Ovary (tissue), 9 donors: Measurements from ENCODE around the gene ARHGAP8. TPM values are rescaled to one million over a fixed set of nuclear protein-coding genes. Genes with fewer than 3 reads are reported as not detected.
A peak's percentile ranks its signal among the peaks of the same experiment; 100 is the strongest.

Experiments
- DNase-seq, 5 donors: peaks; one replicate each; pipeline ENCODE4 v3.0.0-alpha.2; 2019 to 2020
- H3K27ac ChIP-seq, 2 donors: fragments of 200-600 bp; one replicate each; pipeline versions ENCODE4 v1.5.1 to v1.8.0; 2019 to 2022
- H3K27me3 ChIP-seq: fragments of 200-600 bp; one replicate; pipeline ENCODE4 v1.8.0; 2022
- H3K36me3 ChIP-seq: fragments of 200-600 bp; sonication (generic); one replicate; pipeline ENCODE4 v1.5.1; 2019
- H3K4me1 ChIP-seq: one replicate; pipeline ENCODE4 v1.8.1; 2013; ENCODE audit warnings: mild to moderate bottlenecking, moderate library complexity; ENCODE audit not compliant: insufficient read depth
- H3K4me3 ChIP-seq: fragments of 200-600 bp; sonication (generic); one replicate; pipeline ENCODE4 v1.5.1; 2017
- H3K9me3 ChIP-seq, 2 donors: fragments of 200-600 bp in 1 of 2; sonication (generic) in 1 of 2; one replicate each; pipeline versions ENCODE4 v1.5.1 to v1.8.1; 2013 to 2019; ENCODE audit warnings: mild to moderate bottlenecking in 1 of 2, moderate library complexity in 1 of 2
- CTCF ChIP-seq, 3 donors: fragments of 450-650 bp in 2 of 3; fragments of 200-600 bp in 1 of 3; IDR thresholded peaks; one replicate each; pipeline versions ENCODE4 v1.5.1 to v1.8.0; 2016 to 2022; ENCODE audit warnings: antibody characterized with exemption in 3 of 3, mild to moderate bottlenecking in 1 of 3
- EP300 ChIP-seq: sonication (generic); formaldehyde crosslinking; IDR thresholded peaks from one replicate; pipeline ENCODE4 v1.6.1; 2017; ENCODE audit warnings: antibody characterized with exemption
- POLR2A ChIP-seq: fragments of 450-650 bp; IDR thresholded peaks from one replicate; pipeline ENCODE4 v1.6.1; 2017; ENCODE audit warnings: antibody characterized with exemption, mild to moderate bottlenecking, moderate library complexity
- WGBS, 3 donors: extraction: QIAGEN DNeasy Blood & Tissue Kit in 1 of 3; methylation state at CpG; one replicate each; pipeline versions ENCODE4 v1.1.5 to v1.1.7; 2013 to 2017; 5-methylcytosine and 5-hydroxymethylcytosine counted together
- intact Hi-C, 4 donors: fragments of 100-400 bp; cut with DNase I; formaldehyde crosslinking; loops; one replicate each; pipeline versions ENCODE4 v1.11.0 to v1.15.1; 2022 to 2023
- polyA plus RNA-seq, 2 donors: library from polyadenylated mRNA; stranded (reverse); fragments of 200-250 nt in 1 of 2; fragments of 350-450 nt in 1 of 2; fragmentation: Illumina TruSeq in 1 of 2; extraction: RNeasy Lipid Tissue Mini Kit (QIAGEN cat#74804) in 1 of 2; gene quantifications; one replicate each; pipeline ENCODE4 v1.2.3, GENCODE V29; 2013 to 2014
- total RNA-seq, 7 donors: library from RNA; depleted of rRNA in 2 of 7; stranded (reverse); fragments of >200 nt in 2 of 7; fragmentation: NEBNext Ultra II Directional in 3 of 7; extraction: Animal tissue kit (Norgen Biotek cat#: 25700) in 3 of 7; gene quantifications; one replicate each; pipeline versions ENCODE4 v1.1.0 to v1.2.4, GENCODE V29; 2016 to 2023
- donor health status: DM: no; HTN: no; CAD: no; lungs with moderate emphysema.
- donor health status: DM: no; HTN: no; CAD: no.
- donor health status: Bipolar disorder and iron deficiency.
- donor health status: DM: yes; HTN: yes; CAD: no.
- donor health status: DM: no; HTN: no; CAD: no.
- donor health status: DM: yes; HTN: yes; CAD: no.

ARHGAP8 gene
- total and polyA plus RNA-seq, 9 donors = 0.45 to 23.8 (median 2.1) TPM

- intact Hi-C loops = no loop called here
- TF ChIP-seq EP300 = no peak
- no peak for TF ChIP-seq CTCF (IDR thresholded peaks at IDR 0.05)
- no peak for TF ChIP-seq POLR2A
- WGBS, 3 donors = 94% methylated on average over 18 of the region's 18 CpGs
- Histone ChIP-seq H3K4me3 (no peak overlapping the region), H3K36me3 (no peaks in the 10 kb centered on the region), H3K4me1 (no peaks in the 10 kb centered on the region), H3K27me3 (no peaks in the 10 kb centered on the region), H3K27ac (no peak overlapping the region), H3K9me3 (peaks cover 0 to 5% of the 10 kb centered on the region in 2 donors)
- DNase-seq = peak in 1 of 5 donors; percentile 22
Measured at GRCh38 chr22:44906999-44907644, 154.7 kb downstream of the ARHGAP8 start.

DNA sequence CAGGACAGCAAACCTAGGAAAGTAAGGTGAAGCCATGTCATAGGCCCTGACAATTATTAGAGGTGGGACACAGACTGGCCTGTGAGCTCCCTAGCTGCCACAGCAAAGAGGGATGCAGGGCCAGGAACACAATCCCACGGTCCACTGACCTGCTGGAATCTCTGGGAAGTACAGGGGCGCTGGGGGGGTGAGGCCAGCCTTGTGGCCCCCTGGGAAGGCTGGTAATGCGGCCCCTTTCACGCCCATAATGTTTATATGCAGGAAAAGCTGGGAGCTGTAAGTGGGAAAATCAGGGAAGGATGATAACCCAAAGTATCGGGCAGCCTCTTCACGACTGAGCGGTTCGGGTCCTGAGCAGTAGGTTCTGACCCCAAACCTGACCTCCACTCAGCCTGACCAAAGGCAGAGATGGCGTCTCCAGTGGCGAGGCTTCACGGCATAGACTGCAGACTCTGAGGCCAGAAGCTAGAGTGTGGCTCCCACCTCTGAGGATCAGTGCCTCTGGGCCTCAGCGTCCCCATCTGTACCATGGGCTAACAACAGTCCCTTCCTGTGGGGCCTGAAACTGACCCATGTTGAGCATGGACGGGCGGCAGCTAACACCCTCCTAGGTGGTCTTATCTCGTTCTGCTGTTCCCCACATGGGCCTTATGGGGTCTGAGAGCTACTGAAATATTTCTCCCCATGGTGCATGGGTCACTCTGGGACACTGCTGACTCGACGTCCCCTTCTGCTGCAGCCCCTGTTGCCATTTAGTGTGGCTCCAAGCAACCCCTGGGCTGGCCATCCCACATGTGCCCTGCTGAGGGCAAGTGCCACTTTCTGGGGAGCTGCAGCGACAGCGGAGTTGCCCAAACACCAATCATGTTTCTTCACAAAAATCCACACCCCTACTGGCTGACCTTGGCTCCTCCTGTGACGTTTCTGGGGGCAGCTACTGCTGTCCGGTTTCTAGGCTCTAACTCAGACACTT, 155.7 kb downstream of the ARHGAP8 start:
- Histone ChIP-seq H3K27ac (no peak overlapping the region), H3K4me1 (no peaks in the 10 kb centered on the region), H3K9me3 (peaks cover 0 to 5% of the 10 kb centered on the region in 2 donors), H3K27me3 (no peaks in the 10 kb centered on the region), H3K4me3 (no peak overlapping the region), H3K36me3 (no peaks in the 10 kb centered on the region)
- TF ChIP-seq EP300 = no peak
- peak in 1 of 5 donors; percentile 13 for DNase-seq
- WGBS, 3 donors = 80 to 92% (median 88%) methylated on average over 21 of the region's 21 CpGs
- intact Hi-C loops = no loop called here

DNA sequence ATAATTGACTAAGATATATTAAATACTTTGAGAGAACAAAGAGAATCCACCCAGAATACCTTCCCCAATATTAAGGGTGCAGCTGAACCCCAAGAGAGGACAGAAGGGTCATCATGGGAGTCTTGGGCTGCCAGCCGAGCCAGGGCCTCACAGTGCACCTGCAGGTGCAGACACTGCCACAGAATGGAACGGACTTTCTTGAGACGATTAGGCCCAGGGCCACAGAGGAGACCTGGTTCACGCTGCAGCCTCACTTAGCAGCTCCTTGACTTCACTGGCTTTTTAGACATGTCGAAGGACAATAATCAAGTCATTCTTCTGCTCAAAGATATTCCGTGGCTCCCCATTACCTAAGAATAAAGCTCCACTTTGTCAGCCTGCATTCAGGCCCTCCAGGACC, 156.9 kb downstream of the ARHGAP8 start:
- H3K27ac ChIP-seq = no peak overlapping the region
- H3K4me1 ChIP-seq = no peaks in the 10 kb centered on the region
- H3K9me3 ChIP-seq = peaks cover 0 to 5% of the 10 kb centered on the region in 2 donors
- intact Hi-C loops = no loop called here
- no peak overlapping the region for H3K4me3 ChIP-seq
- no peak for DNase-seq
- TF ChIP-seq EP300 (no peak), POLR2A (no peak)
- no peaks in the 10 kb centered on the region for H3K36me3 ChIP-seq
- WGBS, 3 donors = 94 to 95% (median 94%) methylated on average over 6 of the region's 6 CpGs
- no peaks in the 10 kb centered on the region for H3K27me3 ChIP-seq

Other genes with a start within 250 kb of the ARHGAP8 start
- gene PRR5, start 50.4 kb upstream of the ARHGAP8 start, total RNA-seq = 10 to 100 TPM in 6 of 7 donors, 1 to 10 TPM in 1; 6.7 to 21.1 (median 16.8) TPM
- gene PRR5, start 50.4 kb upstream of the ARHGAP8 start, polyA plus RNA-seq = 10 to 100 TPM in 1 of 2 donors, 1 to 10 TPM in 1; 4.0 to 17.3 TPM